ENCODE results near the gene TMEM263. TPM values are rescaled to one million over a fixed set of nuclear protein-coding genes. Genes with fewer than 3 reads are reported as not detected.

TMEM263 gene
- total and polyA plus RNA-seq, 12 donors, result 12.1 to 64.7 (median 45.4) TPM

- intact Hi-C loops (cut with DNase I), result no loop called here
- Histone ChIP-seq H3K27ac (no peak overlapping the region), H3K9me3 (replicated peaks in 1 of 3) (no peaks in the 10 kb centered on the region), H3K4me3 (no peak overlapping the region), H3K36me3 (replicated peaks in 1 of 2) (no peaks in the 10 kb centered on the region), H3K4me1 (replicated peaks in 1 of 2) (no peaks in the 10 kb centered on the region), H3K27me3 (peaks cover 21% of the 10 kb centered on the region)
- 76 to 85% (median 80%) methylated on average over 4 of the region's 4 CpGs for WGBS, 4 donors
- no peak for TF ChIP-seq POLR2A (IDR thresholded peaks at IDR 0.05)
- TF ChIP-seq CTCF (IDR thresholded peaks at IDR 0.05), result no peak
- no peak for DNase-seq
Observed at GRCh38 chr12:106907846-106908245, 47.9 kb upstream of the TMEM263 start.

GRCh38 chr12:106908561-106908960 is 47.1 kb upstream of the TMEM263 start:
- TF ChIP-seq POLR2A (IDR thresholded peaks at IDR 0.05) (no peak), CTCF (IDR thresholded peaks at IDR 0.05) (no peak)
- 69 to 84% (median 77%) methylated on average over 3 of the region's 3 CpGs for WGBS, 4 donors
- intact Hi-C loops (cut with DNase I), result no loop called here
- Histone ChIP-seq H3K9me3 (replicated peaks in 1 of 3) (no peaks in the 10 kb centered on the region), H3K4me3 (no peak overlapping the region), H3K27me3 (peaks cover 21% of the 10 kb centered on the region), H3K27ac (no peak overlapping the region), H3K4me1 (replicated peaks in 1 of 2) (no peaks in the 10 kb centered on the region), H3K36me3 (replicated peaks in 1 of 2) (no peaks in the 10 kb centered on the region)
- DNase-seq, result no peak

- Histone ChIP-seq H3K27me3 (peaks cover 21% of the 10 kb centered on the region), H3K4me1 (replicated peaks in 1 of 2) (no peaks in the 10 kb centered on the region), H3K27ac (no peak overlapping the region), H3K9me3 (replicated peaks in 1 of 3) (no peaks in the 10 kb centered on the region), H3K36me3 (replicated peaks in 1 of 2) (no peaks in the 10 kb centered on the region), H3K4me3 (no peak overlapping the region)
- no peak for TF ChIP-seq POLR2A (IDR thresholded peaks at IDR 0.05)
- TF ChIP-seq CTCF (IDR thresholded peaks at IDR 0.05), result no peak
- no peak for DNase-seq
- intact Hi-C loops (cut with DNase I), result no loop called here
- 88 to 100% (median 91%) methylated on average over 1 of the region's 1 CpG for WGBS, 4 donors
Observed at GRCh38 chr12:106910202-106910601, 45.5 kb upstream of the TMEM263 start.

- Histone ChIP-seq H3K4me3 (no peak overlapping the region), H3K9me3 (replicated peaks in 1 of 3) (no peaks in the 10 kb centered on the region), H3K36me3 (replicated peaks in 1 of 2) (no peaks in the 10 kb centered on the region), H3K27ac (no peak overlapping the region), H3K27me3 (peaks cover 15% of the 10 kb centered on the region), H3K4me1 (replicated peaks in 1 of 2) (no peaks in the 10 kb centered on the region)
- DNase-seq, result no peak
- intact Hi-C loops (cut with DNase I), result no loop called here
- 81 to 83% (median 81%) methylated on average over 6 of the region's 6 CpGs for WGBS, 4 donors
- TF ChIP-seq CTCF (IDR thresholded peaks at IDR 0.05) (no peak), POLR2A (IDR thresholded peaks at IDR 0.05) (no peak)
Observed at GRCh38 chr12:106911581-106911980, 44.1 kb upstream of the TMEM263 start.
